HG02852 (cell line): ENCODE data around the gene PCIF1.
"Not testable (repeated sequence)": the region's sequence is repeated elsewhere in the genome, so short reads cannot be mapped to it uniquely, and the experiment has no call there.

Source experiments
- ATAC-seq: cut with Tn5 transposase; IDR thresholded peaks from one replicate; pipeline ENCODE4 v1.9.1; 2021; ENCODE audit warnings: mild to moderate bottlenecking, moderate library complexity; ENCODE audit not compliant: unreplicated experiment

The PCIF1 gene

DNA sequence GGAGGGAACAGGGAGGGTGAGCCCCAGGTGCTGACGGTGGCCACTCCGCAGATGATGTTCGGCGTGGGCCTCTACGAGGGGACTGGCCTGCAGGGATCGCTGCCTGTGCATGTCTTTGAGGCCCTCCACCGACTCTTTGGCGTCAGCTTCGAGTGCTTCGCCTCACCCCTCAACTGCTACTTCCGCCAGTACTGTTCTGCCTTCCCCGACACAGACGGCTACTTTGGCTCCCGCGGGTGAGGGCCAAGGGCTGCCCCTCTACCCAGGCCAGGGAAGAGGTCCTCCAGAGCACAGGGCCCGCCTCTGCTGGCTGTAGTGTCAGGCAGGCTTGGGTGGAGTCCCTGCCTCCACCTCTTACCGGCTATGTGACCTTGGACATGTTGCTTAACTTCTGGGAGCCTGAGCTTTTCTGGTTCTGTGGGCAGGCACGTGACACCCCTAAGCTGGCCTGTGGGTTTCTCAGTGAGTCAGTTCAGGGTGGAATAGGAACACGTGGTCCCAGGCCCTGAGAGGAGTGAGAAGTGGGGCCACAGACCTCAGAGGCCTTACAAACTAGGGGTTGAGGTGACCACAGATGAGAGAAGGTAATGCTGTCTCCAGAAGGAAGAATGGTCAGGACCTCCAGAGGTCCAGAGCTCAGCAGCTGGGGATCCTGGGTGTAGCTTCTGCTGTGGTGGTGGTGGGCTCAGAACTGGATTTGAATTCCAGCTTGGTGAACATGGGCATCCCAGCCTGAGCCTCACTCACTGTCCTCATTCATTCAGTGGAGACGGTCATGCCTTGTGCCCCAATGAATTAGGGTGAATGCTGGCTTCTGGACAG is 11.9 kb downstream of the PCIF1 start:
- no peak for ATAC-seq

GRCh38 chr20:45947110-45947866 is 12.8 kb downstream of the PCIF1 start:
- ATAC-seq = no peak

DNA sequence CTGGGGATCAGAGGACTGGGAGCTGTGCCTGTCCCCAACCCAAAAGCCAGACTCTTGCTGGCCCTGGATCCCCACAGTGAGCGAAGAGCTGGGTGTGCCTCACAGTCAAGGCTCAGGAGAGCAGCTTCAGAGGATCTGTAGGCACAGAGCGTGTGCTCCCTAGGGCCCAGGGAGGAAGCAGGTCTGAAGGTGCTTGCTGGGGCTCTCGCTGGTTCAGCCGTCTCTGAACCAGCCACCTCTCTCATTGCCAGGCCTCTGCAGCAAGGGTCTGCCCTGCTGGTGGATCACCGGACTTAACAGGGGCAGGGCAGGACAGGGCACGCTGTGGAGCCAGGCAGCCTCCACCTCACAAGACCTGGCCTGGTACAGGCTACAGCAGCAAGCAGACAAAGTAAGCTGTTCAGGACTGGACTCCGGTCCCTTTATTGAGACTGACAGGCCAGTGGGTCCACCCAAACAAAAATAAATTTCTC is 13.8 kb downstream of the PCIF1 start:
- ATAC-seq = no peak

- ATAC-seq = no peak
Observed at GRCh38 chr20:45948742-45949541, 14.5 kb downstream of the PCIF1 start.

DNA sequence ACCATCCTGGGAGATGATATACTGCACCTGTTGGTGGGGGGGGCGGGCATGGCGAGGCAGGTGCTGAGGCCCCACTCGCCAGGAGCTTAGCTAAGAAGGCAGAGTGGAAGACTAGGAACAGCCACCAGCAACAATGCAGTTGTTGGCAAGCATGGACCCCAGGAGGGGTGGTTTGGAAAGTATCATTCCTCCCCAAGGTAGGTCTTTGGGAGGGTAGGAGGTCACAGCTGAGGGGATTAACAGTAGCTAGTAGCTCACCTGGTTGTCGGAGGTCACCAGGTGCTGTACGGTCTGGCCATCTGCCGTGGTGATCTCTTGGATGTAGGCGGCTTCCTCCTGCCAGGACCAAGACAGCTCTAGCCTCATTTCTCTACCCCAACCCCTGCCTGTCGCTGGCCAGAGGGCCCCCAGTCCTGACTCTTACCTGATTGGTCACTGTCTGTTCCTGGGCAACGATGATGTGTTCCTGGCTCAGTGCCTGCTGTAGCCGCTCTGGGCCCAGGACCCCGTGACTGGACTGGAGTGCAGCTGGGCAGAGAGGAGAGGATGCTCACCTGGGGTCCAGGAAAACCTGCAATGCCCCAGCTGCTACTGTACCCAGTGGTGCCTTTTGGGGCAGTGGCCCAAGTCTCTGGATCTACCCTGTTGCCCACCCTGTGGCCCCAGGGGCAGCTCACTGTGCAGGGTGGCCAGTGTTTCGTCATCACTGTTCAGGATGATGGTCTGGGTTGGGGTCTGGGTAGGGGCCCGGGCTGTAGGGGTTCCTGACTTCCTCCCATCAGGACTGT is 15.3 kb downstream of the PCIF1 start:
- ATAC-seq = no peak

GRCh38 chr20:45950330-45950646 is 15.8 kb downstream of the PCIF1 start:
- no peak for ATAC-seq

- no peak for ATAC-seq
Observed at GRCh38 chr20:45951925-45952834, 17.7 kb downstream of the PCIF1 start.

DNA sequence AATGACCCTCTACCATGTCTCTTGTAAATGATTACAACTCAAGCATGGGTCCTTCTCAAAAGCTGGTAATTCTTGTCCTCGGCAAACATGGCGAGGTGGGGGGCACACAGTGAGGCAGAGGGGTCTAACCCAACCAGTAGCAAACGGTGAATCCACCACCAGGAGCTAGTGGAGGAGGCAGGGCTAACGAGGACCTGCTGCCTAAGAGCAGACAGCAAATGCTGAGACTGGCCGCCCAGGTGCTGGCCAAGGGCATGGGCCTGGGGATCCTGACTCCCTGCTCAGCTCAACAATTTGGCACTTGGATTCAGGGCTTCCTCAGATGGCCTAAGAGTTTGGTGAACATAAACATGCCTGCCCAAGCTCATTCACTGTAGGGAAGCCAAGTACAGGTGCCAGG is 18.4 kb downstream of the PCIF1 start:
- ATAC-seq = no peak

DNA sequence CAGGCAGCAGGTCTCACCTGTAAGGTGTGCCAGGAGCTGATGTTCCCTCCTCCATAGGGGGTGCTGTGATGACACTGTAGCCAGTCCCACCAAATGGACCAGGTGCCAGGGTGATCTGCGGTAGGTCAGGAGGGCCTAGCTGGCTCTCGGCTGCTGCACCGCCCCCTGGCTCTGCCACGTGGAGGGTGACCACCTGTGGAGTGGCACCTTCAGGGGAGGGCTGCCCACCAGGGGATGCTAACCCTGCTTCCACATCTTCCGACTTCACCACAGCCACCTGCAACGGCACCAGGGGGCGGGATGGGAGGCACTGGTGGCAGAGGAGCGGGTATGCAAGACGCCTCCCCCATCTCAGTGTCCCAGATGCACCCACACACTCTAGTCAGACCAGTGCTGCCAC is 19.2 kb downstream of the PCIF1 start:
- ATAC-seq = no peak

DNA sequence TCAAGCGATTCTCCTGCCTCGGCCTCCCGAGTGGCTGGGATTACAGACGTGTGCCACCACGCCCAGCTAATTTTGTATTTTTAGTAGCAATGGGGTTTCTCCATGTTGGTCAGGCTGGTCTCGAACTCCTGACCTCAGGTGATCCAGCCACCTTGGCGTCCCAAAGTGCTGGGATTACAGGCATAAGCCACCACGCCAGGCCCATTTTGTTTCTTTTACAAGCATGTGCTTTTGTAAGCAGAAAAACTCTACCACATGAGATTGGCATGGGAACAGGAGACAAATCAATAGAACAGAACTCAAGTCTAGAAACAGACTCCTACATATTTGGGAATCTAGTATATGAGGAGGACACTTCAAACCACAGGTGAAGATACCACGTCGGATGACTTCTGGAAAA is 21.8 kb downstream of the PCIF1 start:
- not testable (repeated sequence) for ATAC-seq

GRCh38 chr20:45957021-45957941 is 22.8 kb downstream of the PCIF1 start:
- ATAC-seq = no peak

- ATAC-seq = no peak
Observed at GRCh38 chr20:45958593-45958992, 24.1 kb downstream of the PCIF1 start.

- no peak for ATAC-seq
Observed at GRCh38 chr20:45959126-45959525, 24.6 kb downstream of the PCIF1 start.

- no peak for ATAC-seq
Observed at GRCh38 chr20:45959956-45960630, 25.6 kb downstream of the PCIF1 start.

DNA sequence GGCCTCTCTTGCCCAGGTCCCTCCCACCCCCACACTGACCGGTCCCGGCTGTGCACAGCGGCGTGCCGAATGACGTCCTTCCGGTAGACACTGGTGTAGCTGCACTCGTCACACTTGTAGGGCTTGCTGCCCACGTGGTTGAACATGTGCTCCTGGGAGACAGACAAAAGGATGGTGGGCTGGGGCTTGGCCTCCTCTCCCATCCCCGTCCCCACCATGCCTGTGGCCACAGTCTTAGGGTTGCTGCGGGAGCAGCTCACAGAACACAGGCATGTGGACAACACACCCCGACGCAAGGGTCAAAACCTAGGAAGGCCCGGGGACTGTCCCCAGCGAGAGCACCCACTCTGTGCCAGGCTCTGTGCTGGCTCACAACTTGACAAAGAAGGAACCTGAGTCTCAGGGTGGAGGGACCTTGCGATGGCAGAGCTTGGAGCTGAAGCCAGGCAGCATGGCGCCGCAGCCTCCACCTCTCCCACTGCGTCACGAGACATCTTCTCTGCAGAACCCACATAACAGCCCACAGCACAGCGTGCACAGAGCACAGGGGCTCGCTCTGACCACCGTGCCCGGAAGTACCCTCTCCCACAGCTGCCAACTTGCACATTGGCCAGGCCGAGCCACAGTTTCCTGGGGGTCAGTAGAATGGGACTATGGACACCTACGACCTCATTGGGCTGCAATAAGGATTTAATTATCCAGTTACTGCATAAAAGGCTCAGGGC is 27.7 kb downstream of the PCIF1 start:
- no peak for ATAC-seq

GRCh38 chr20:45963059-45964005 is 28.8 kb downstream of the PCIF1 start:
- no peak for ATAC-seq
